AG09319 (cell line): Measurements from ENCODE around the gene TRMT10C.
"Not testable (repeated sequence)": the region's sequence is repeated elsewhere in the genome, so short reads cannot be mapped to it uniquely, and the experiment has no call there.

Source experiments
- DNase-seq: peaks from one replicate; pipeline ENCODE4 v3.0.0-alpha.2; 2010; ENCODE audit warnings: low read depth; ENCODE audit errors: extremely low read depth
- TF ChIP-seq, protein P1 (sequence below): IDR thresholded peaks from 2 replicates; pipeline ENCODE4 v1.5.1; 2011; ENCODE audit warnings: low read depth, mild to moderate bottlenecking, inconsistent platforms, low read length, moderate library complexity

TRMT10C gene

DNA sequence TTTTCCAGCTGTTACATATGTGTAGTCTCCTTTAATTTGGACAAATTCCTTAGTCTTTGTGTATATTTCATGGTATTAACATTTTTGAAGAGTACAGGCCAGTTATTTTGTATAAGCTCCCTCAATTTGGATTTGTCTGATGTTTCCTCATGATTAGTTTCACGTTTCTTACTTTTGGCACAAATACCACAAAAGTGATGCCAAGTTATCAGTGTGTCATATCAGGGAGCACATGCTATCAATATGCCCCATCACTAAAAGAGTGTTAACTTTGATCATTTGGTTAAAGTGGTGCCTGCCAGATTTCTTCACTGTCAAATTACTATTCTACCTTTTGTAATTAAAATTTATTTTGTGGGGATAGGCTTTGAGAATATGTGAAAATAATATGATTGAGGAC lies 26.9 kb downstream of the TRMT10C start:
- TF ChIP-seq, protein P1, sequence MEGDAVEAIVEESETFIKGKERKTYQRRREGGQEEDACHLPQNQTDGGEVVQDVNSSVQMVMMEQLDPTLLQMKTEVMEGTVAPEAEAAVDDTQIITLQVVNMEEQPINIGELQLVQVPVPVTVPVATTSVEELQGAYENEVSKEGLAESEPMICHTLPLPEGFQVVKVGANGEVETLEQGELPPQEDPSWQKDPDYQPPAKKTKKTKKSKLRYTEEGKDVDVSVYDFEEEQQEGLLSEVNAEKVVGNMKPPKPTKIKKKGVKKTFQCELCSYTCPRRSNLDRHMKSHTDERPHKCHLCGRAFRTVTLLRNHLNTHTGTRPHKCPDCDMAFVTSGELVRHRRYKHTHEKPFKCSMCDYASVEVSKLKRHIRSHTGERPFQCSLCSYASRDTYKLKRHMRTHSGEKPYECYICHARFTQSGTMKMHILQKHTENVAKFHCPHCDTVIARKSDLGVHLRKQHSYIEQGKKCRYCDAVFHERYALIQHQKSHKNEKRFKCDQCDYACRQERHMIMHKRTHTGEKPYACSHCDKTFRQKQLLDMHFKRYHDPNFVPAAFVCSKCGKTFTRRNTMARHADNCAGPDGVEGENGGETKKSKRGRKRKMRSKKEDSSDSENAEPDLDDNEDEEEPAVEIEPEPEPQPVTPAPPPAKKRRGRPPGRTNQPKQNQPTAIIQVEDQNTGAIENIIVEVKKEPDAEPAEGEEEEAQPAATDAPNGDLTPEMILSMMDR, result no peak
- no peak for DNase-seq

DNA sequence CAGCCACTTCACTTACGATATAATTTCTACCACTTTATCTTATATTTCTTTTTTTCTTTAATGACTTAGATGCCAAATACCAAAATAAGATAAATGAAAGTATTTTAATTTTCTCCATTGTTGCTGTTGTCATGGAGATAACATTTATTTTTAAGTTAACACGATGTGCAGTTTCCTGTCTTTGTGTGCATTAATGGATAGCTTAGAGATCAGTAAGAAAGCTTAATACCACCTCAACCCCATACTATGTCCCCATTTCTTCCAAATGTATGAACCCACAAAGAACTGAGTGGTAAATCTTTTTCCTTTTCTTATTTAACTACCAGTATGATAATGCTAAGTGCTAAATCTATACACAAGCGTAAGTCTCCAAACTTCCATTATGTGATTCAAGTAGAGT lies 29.4 kb downstream of the TRMT10C start:
- TF ChIP-seq, protein P1, result no peak
- DNase-seq, result no peak

DNA sequence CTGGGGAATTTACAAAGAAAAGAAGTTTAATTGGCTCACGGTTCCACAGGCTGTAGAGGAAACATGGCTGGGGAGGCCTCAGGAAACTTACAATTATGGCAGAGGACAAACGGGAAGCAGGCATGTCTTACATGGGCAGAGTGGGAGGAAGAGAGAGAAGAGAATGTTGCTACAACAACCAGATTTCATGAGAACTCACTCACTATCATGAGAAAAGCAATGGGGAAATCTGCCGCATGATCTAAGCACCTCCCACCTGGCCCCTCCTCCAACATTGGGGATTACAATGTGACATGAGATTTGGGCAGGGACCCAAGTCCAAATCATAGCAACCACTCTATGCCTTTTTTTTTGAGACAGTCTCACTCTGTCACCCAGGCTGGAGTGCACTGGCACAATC lies 41.1 kb downstream of the TRMT10C start:
- no peak for DNase-seq
- TF ChIP-seq, protein P1, result no peak

DNA sequence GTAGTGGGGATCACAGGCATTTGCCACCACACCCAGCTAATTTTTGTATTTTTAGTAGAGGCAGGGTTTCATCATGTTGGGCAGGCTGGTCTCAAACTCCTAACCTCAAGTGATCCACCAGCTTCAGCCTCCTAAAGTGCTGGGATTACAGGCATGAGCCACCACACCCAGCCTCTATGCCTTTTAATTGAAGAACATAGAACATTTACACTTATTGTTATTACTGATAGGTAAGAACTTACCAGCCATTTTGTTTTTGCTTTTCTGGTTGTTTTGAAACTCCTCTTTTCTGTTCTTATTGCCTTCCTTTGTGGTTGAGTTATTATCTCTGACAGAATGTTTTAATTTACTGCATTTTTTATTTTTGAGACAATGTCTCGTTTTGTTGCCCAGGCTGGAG lies 41.5 kb downstream of the TRMT10C start:
- TF ChIP-seq, protein P1, result no peak
- DNase-seq, result no peak

DNA sequence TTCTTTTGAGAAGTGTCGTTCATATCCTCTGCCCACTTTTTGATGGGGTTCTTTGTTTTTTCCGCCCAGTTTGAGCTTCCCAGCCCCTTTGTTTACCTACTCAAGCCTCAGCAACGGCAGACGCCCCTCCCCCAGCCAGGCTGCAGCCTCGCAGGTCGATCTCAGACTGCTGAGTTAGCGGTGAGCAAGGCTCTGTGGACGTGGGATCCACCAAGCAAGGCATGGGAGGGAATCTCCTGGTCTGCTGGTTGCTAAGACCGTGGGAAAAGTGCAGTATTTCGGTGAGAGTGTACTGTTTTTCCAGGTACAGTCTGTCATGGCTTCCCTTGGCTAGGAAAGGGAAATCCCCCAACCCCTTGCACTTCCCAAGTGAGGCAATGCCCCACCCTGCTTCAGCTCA lies 43.7 kb downstream of the TRMT10C start:
- DNase-seq, result not testable (repeated sequence)

DNA sequence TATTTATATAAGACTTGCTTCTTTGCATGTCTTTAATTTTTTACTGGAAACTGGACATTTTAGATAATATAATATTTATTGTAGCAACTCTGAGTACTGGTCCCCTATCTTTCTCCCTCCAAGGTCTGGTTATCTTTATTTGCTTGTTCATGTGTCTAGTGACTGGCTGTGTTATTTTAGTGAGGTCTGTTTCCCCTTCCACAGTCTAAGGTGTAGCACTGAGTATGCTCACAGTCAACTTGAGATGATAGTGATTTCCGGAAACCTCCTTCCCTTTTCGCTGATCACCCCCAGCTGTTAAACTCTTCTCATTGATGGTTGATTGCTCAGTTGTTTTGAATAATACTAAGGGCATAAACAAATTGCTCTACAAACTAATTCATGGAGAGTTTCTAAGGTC lies 49.4 kb downstream of the TRMT10C start:
- TF ChIP-seq, protein P1, result no peak
- DNase-seq, result no peak

DNA sequence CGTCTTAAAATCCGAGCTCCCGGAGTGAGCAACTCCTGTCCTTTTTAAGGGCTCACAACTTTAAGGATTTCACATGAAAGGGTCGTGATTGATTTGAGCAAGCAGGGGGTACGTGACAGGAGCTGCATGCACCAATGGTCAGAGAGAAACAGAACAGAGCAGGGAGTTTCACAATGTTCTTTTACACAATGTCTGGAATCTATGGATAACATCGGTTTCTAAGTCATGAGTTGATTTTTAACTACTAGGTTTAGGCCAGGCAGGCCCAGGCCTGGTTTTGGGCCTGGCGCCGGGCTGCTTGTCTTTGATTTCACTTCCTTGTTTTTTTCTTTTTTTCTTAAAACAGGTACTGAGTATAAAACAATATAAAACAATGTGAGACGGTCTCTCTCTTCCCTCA lies 51.3 kb downstream of the TRMT10C start:
- DNase-seq, result not testable (repeated sequence)

DNA sequence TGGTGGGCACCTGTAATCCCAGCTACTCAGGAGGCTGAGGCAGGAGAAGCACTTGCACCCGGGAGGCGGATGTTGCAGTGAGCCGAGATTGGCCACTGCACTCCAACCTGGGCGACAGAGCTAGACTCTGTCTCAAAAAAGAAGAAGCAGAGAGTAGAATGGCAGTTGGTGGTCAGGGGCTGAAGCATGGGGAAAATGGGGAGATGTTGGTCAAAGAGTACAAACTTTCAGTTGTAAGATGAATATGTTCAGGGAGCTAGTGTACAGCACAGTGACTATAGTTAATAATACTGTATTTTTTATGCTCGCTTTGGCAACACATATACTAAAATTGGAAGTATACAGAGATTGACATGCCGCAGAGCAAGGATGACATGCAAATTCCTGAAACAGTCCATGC lies 53.9 kb downstream of the TRMT10C start:
- DNase-seq, result no peak
- TF ChIP-seq, protein P1, result no peak
